Body of pancreas (tissue), 4 donors: ENCODE data around the gene SLC25A12.

Source experiments
- CTCF ChIP-seq, 7 experiments: fragments of 450-650 bp in 4 of 7; fragments of 200-600 bp in 3 of 7; sonication (generic) in 3 of 7; IDR thresholded peaks; one replicate each; pipeline ENCODE4 v1.5.1; 2016 to 2019; ENCODE audit warnings: antibody characterized with exemption in 7 of 7
- POLR2A ChIP-seq, 3 donors: fragments of 450-650 bp; IDR thresholded peaks; one replicate each; pipeline ENCODE4 v1.6.1; 2016; ENCODE audit warnings: antibody characterized with exemption in 3 of 3, mild to moderate bottlenecking in 2 of 3

GRCh38 chr2:171879865-171880264 lies 14.2 kb downstream of the SLC25A12 start:
- TF ChIP-seq CTCF (IDR thresholded peaks at IDR 0.05) (no peak), POLR2A (IDR thresholded peaks at IDR 0.05) (no peak)
